K562 (cell line): ENCODE measurements around the gene KASH5. TPM values are rescaled to one million over a fixed set of nuclear protein-coding genes. Genes with fewer than 3 reads are reported as not detected.
A peak's percentile ranks its signal among the peaks of the same experiment; 100 is the strongest.

Source experiments
- ARNT ChIP-seq, 2 experiments: fragments of 450-650 bp; IDR thresholded peaks; 2 replicates each; pipeline ENCODE4 v1.6.1; 2016; ENCODE audit warnings: mild to moderate bottlenecking in 1 of 2
- ATF7 ChIP-seq: fragments of 450-650 bp; IDR thresholded peaks from 2 replicates; pipeline ENCODE4 v1.7.1; 2014; ENCODE audit warnings: mild to moderate bottlenecking, moderate library complexity
- CBFB ChIP-seq: sonication (generic); formaldehyde crosslinking; IDR thresholded peaks from 2 replicates; pipeline ENCODE4 v1.4.0; 2020; ENCODE audit warnings: mild to moderate bottlenecking, missing genetic modification reagents
- CXXC5 ChIP-seq: fragments of 250-450 bp; sonication (Bioruptor Pico); IDR thresholded peaks from 2 replicates; pipeline ENCODE4 v1.8.0; 2022; ENCODE audit warnings: inconsistent platforms, mild to moderate bottlenecking, moderate library complexity
- GABPA ChIP-seq: fragments of 200-800 bp; sonication (Bioruptor generic); conservative IDR thresholded peaks from 2 replicates; pipeline ENCODE4 v1.6.1; 2016; ENCODE audit warnings: low read depth, missing genetic modification characterization, missing compliant biosample characterization
- GATAD2A ChIP-seq: fragments of 450-650 bp; IDR thresholded peaks from 2 replicates; pipeline ENCODE4 v1.6.1; 2017
- HCFC1 ChIP-seq: IDR thresholded peaks from 2 replicates; pipeline ENCODE4 v1.6.1; 2012; ENCODE audit warnings: low read depth, low read length, improper control_type of control experiment
- KLF16 ChIP-seq: IDR thresholded peaks from 2 replicates; pipeline ENCODE4 v1.6.1; 2016; ENCODE audit warnings: antibody characterized with exemption
- L3MBTL2 ChIP-seq: fragments of 450-650 bp; IDR thresholded peaks from 2 replicates; pipeline ENCODE4 v1.6.1; 2016; ENCODE audit warnings: mild to moderate bottlenecking, moderate library complexity
- MECOM ChIP-seq: fragments of 250-450 bp; sonication (Bioruptor Pico); IDR thresholded peaks from 2 replicates; pipeline ENCODE4 v1.8.0; 2022; ENCODE audit warnings: inconsistent platforms
- NCOA1 ChIP-seq: fragments of 450-650 bp; IDR thresholded peaks from 2 replicates; pipeline ENCODE4 v1.6.1; 2016; ENCODE audit warnings: low read depth
- NFE2 ChIP-seq: IDR thresholded peaks from 2 replicates; pipeline ENCODE4 v1.6.1; 2014; ENCODE audit warnings: antibody characterized with exemption, low read depth
- PHB ChIP-seq: fragments of 250-450 bp; sonication (Bioruptor Pico); IDR thresholded peaks from 2 replicates; pipeline ENCODE4 v1.5.0; 2021
- RNF2 ChIP-seq: sonication (generic); IDR thresholded peaks from 2 replicates; pipeline ENCODE4 v1.6.1; 2016
- SAP30 ChIP-seq: fragments of 200-600 bp; sonication (generic); IDR thresholded peaks from 2 replicates; pipeline ENCODE4 v1.6.1; 2012; ENCODE audit warnings: borderline replicate concordance, low read depth, mild to moderate bottlenecking, moderate library complexity, low read length, control low read depth, inconsistent platforms; ENCODE audit not compliant: insufficient read depth, poor library complexity, severe bottlenecking
- ZNF263 ChIP-seq: sonication (generic); formaldehyde crosslinking; IDR thresholded peaks from 2 replicates; pipeline ENCODE4 v1.8.0; 2022; ENCODE audit warnings: mild to moderate bottlenecking, missing genetic modification reagents, borderline replicate concordance
- ZNF79 ChIP-seq: fragments of 250-450 bp; sonication (Bioruptor Pico); IDR thresholded peaks from 2 replicates; pipeline ENCODE4 v1.4.0; 2020; ENCODE audit warnings: low read depth, mild to moderate bottlenecking, moderate library complexity
- polyA plus RNA-seq, 8 experiments: library from polyadenylated mRNA; depleted of rRNA in 4 of 8; stranded (reverse) in 5 of 8; unstranded in 3 of 8; fragments of >200 nt; fragmentation: Nextera tagmentation in 2 of 8; fragmentation: Illumina TruSeq in 1 of 8; extraction: Ambion mirVana in 2 of 8; extraction: Trizol in 1 of 8; gene quantifications; 2 replicates each; pipeline versions ENCODE4 v1.2.1 to v1.2.3, GENCODE V29; 2011 to 2014; ENCODE audit warnings: inconsistent platforms in 1 of 8, missing spikeins in 1 of 8
- total RNA-seq, 7 experiments: library from RNA; depleted of rRNA in 6 of 7; stranded (reverse); fragments of >200 nt in 6 of 7; fragmentation: Illumina TruSeq in 2 of 7; extraction: Trizol in 2 of 7; gene quantifications; 2 replicates each; pipeline versions ENCODE4 v1.2.1 to v1.2.3, GENCODE V29; 2011 to 2021; ENCODE audit warnings: low replicate concordance in 1 of 7
- TF ChIP-seq, protein P1 (sequence below): fragments of 250-450 bp; sonication (Bioruptor Pico); IDR thresholded peaks from 2 replicates; pipeline ENCODE4 v1.4.0; 2020; ENCODE audit warnings: mild to moderate bottlenecking
- TF ChIP-seq, protein P2 (sequence below): fragments of 200-800 bp; sonication (Bioruptor generic); IDR thresholded peaks from 2 replicates; pipeline ENCODE4 v1.6.1; 2017; ENCODE audit warnings: missing genetic modification characterization, missing compliant biosample characterization
- TF ChIP-seq, protein P3 (sequence below): sonication (generic); formaldehyde crosslinking; IDR thresholded peaks from 2 replicates; pipeline ENCODE4 v1.8.1; 2022; ENCODE audit warnings: missing genetic modification reagents
- TF ChIP-seq, protein P4 (sequence below): fragments of 450-650 bp; IDR thresholded peaks from 2 replicates; pipeline ENCODE4 v1.6.1; 2016; ENCODE audit warnings: low read depth, mild to moderate bottlenecking, moderate library complexity
- TF ChIP-seq, protein P5 (sequence below): fragments of 450-650 bp; IDR thresholded peaks from 2 replicates; pipeline ENCODE4 v1.6.1; 2016; ENCODE audit warnings: mild to moderate bottlenecking

Gene KASH5
- total and polyA plus RNA-seq, 9 of the 15 experiments (the other 6 are each of a cell fraction or from before 2014, with no cell fraction given) = 0.07 to 0.84 (median 0.34) TPM; not detected in 1

DNA sequence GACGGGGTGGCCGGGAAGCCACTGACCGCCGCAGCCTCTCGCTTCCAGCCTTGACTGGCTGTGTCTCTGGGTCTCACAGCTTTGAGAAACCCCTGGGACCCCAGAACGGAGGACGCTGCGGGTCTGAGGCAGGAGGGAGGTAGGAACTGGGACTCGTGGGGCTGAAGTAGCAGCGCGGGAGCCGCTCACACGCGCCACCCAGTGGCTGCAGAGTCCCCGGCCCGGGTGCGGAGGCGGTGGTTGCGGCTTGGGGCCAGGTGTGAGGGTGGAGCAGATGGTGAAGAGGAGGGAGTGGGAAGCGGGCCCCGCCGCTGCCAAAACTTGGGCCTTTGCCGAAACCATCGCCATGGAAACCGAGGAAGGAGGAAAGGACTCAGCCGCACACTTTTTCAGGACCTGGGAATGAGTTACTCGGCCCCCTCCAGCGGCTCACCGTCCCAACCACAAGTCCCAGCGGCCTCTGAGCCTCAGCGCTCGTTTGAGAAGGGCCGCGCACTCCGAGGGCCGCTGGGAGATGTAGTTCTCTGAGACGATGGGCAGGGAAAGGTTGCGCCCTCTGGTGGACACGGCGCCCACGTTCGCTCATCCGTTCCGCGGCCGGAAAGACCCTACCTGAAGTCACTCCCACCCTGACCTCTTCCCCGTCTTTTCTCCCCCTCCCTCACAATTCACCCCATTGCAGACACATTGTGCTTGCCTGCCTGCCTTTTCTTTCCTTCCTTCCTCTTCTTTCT, 55.5 kb downstream of the KASH5 start (continued):
- TF ChIP-seq, protein P1, sequence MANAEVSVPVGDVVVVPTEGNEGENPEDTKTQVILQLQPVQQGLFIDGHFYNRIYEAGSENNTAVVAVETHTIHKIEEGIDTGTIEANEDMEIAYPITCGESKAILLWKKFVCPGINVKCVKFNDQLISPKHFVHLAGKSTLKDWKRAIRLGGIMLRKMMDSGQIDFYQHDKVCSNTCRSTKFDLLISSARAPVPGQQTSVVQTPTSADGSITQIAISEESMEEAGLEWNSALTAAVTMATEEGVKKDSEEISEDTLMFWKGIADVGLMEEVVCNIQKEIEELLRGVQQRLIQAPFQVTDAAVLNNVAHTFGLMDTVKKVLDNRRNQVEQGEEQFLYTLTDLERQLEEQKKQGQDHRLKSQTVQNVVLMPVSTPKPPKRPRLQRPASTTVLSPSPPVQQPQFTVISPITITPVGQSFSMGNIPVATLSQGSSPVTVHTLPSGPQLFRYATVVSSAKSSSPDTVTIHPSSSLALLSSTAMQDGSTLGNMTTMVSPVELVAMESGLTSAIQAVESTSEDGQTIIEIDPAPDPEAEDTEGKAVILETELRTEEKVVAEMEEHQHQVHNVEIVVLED = peak; percentile 76
- 0 out of 2 replicates have a peak, but pooled peaks have one; percentile 39 for TF ChIP-seq KLF16
- TF ChIP-seq ARNT (IDR thresholded peaks at IDR 0.05) = 0 out of 4 replicates have a peak, but pooled peaks of 1 of the 2 experiments have one; percentile 29
- 0 out of 2 replicates have a peak, but pooled peaks have one; percentile 8 for TF ChIP-seq NCOA1
- TF ChIP-seq GABPA (tag) = peak; percentile 58
- peak; percentile 74 for TF ChIP-seq ATF7
- no peak for TF ChIP-seq ZNF79 (CRISPR knock-in tag)
- TF ChIP-seq SAP30 = peak; percentile 30
- TF ChIP-seq HCFC1 = peak; percentile 99
- TF ChIP-seq CBFB (CRISPR knock-in tag) = peak; percentile 86; the same call in 1 of the 2 replicates
- TF ChIP-seq, protein P2, sequence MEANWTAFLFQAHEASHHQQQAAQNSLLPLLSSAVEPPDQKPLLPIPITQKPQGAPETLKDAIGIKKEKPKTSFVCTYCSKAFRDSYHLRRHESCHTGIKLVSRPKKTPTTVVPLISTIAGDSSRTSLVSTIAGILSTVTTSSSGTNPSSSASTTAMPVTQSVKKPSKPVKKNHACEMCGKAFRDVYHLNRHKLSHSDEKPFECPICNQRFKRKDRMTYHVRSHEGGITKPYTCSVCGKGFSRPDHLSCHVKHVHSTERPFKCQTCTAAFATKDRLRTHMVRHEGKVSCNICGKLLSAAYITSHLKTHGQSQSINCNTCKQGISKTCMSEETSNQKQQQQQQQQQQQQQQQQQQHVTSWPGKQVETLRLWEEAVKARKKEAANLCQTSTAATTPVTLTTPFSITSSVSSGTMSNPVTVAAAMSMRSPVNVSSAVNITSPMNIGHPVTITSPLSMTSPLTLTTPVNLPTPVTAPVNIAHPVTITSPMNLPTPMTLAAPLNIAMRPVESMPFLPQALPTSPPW = peak; percentile 59
- TF ChIP-seq ZNF263 (CRISPR knock-in tag) = no peak; the same call in 1 of the 2 replicates
- peak; percentile 86 for TF ChIP-seq L3MBTL2
- TF ChIP-seq MECOM (CRISPR knock-in tag) = no peak; the same call in 1 of the 2 replicates
- 0 out of 2 replicates have a peak, but pooled peaks have one; percentile 2 for TF ChIP-seq NFE2
- TF ChIP-seq RNF2 = peak; percentile 69
- TF ChIP-seq, protein P3, sequence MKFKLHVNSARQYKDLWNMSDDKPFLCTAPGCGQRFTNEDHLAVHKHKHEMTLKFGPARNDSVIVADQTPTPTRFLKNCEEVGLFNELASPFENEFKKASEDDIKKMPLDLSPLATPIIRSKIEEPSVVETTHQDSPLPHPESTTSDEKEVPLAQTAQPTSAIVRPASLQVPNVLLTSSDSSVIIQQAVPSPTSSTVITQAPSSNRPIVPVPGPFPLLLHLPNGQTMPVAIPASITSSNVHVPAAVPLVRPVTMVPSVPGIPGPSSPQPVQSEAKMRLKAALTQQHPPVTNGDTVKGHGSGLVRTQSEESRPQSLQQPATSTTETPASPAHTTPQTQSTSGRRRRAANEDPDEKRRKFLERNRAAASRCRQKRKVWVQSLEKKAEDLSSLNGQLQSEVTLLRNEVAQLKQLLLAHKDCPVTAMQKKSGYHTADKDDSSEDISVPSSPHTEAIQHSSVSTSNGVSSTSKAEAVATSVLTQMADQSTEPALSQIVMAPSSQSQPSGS (CRISPR knock-in tag) = no peak
- TF ChIP-seq, protein P4, sequence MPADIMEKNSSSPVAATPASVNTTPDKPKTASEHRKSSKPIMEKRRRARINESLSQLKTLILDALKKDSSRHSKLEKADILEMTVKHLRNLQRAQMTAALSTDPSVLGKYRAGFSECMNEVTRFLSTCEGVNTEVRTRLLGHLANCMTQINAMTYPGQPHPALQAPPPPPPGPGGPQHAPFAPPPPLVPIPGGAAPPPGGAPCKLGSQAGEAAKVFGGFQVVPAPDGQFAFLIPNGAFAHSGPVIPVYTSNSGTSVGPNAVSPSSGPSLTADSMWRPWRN = no peak
- TF ChIP-seq, protein P5, sequence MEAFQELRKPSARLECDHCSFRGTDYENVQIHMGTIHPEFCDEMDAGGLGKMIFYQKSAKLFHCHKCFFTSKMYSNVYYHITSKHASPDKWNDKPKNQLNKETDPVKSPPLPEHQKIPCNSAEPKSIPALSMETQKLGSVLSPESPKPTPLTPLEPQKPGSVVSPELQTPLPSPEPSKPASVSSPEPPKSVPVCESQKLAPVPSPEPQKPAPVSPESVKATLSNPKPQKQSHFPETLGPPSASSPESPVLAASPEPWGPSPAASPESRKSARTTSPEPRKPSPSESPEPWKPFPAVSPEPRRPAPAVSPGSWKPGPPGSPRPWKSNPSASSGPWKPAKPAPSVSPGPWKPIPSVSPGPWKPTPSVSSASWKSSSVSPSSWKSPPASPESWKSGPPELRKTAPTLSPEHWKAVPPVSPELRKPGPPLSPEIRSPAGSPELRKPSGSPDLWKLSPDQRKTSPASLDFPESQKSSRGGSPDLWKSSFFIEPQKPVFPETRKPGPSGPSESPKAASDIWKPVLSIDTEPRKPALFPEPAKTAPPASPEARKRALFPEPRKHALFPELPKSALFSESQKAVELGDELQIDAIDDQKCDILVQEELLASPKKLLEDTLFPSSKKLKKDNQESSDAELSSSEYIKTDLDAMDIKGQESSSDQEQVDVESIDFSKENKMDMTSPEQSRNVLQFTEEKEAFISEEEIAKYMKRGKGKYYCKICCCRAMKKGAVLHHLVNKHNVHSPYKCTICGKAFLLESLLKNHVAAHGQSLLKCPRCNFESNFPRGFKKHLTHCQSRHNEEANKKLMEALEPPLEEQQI = no peak
- TF ChIP-seq GATAD2A = peak; percentile 60; the same call in 1 of the 2 replicates
- no peak for TF ChIP-seq PHB (CRISPR knock-in tag)
- TF ChIP-seq CXXC5 (CRISPR knock-in tag) = peak; percentile 77
